ENCODE data around the gene GPRIN2. TPM values are rescaled to one million over a fixed set of nuclear protein-coding genes. Genes with fewer than 3 reads are reported as not detected.

The GPRIN2 gene
- total and polyA plus RNA-seq, 2 donors from 2014 or later = 8.5 to 12.6 TPM

DNA sequence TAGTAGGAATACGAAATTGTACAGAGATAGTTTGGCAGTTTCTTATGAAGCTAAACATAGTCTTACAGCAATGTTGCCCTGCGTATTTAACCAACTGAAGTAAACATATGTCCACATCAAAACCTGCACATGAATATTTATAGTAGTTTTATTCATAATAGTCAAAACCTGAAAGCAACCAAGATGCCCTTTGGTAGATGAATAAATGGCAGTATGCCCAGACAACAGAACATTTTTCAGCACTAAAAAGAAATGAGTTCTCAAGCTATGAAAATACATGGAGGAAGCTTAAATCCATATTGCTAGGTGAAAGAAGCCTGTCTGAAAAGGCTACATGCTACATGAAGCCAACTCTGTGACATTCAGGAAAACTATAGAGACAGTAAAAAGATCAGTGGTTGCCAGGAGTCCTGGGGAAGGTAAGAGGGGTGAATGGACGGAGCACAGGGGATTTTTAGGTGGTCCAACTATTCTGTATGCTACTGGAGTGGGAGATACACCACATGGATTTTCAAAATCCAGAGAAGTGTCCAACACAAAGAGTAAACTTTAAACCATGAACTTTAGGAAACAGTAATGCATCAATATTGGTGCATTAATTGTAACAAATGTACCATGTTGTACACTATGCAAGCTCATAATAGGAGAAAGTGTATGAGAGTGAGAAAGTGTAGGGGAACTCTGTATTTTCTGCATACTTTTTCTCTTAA, 17.6 kb downstream of the GPRIN2 start:
- FAIRE-seq = no peak
- Histone ChIP-seq H3K27ac (ENCODE audit: low read depth in 2 of 2, low read length in 2 of 2) (no peak overlapping the region), H3K27me3 (ENCODE audit: control insufficient read depth, insufficient read depth, low read length) (no peaks in the 10 kb centered on the region), H3K9me3 (ENCODE audit: control insufficient read depth in 2 of 3, insufficient read depth in 1 of 3, low read length in 3 of 3) (no peaks in the 10 kb centered on the region), H3K4me3 (ENCODE audit: low read length in 3 of 3) (no peak overlapping the region), H3K4me1 (ENCODE audit: control insufficient read depth in 2 of 3, insufficient read depth in 2 of 3, low read depth in 1 of 3, low read length in 3 of 3) (peaks cover 7 to 9% (median 7%) of the 10 kb centered on the region in 3 donors), H3K36me3 (ENCODE audit: control insufficient read depth in 2 of 3, insufficient read depth in 3 of 3, low read length in 3 of 3) (no peaks in the 10 kb centered on the region), H3K9ac (ENCODE audit: low read length in 3 of 3) (no peak overlapping the region)
- TF ChIP-seq, protein P1, sequence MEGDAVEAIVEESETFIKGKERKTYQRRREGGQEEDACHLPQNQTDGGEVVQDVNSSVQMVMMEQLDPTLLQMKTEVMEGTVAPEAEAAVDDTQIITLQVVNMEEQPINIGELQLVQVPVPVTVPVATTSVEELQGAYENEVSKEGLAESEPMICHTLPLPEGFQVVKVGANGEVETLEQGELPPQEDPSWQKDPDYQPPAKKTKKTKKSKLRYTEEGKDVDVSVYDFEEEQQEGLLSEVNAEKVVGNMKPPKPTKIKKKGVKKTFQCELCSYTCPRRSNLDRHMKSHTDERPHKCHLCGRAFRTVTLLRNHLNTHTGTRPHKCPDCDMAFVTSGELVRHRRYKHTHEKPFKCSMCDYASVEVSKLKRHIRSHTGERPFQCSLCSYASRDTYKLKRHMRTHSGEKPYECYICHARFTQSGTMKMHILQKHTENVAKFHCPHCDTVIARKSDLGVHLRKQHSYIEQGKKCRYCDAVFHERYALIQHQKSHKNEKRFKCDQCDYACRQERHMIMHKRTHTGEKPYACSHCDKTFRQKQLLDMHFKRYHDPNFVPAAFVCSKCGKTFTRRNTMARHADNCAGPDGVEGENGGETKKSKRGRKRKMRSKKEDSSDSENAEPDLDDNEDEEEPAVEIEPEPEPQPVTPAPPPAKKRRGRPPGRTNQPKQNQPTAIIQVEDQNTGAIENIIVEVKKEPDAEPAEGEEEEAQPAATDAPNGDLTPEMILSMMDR (IDR thresholded peaks at IDR 0.05; ENCODE audit: borderline replicate concordance, extremely low read depth, insufficient read depth) = no peak
- intact Hi-C loops (cut with DNase I) = no loop called here
- DNase-seq = no peak

GRCh38 chr10:46538155-46538554, 18.3 kb downstream of the GPRIN2 start:
- H3K27me3 ChIP-seq (ENCODE audit: control insufficient read depth, insufficient read depth, low read length) = no peaks in the 10 kb centered on the region
- no peak overlapping the region for H3K27ac ChIP-seq (ENCODE audit: low read depth in 2 of 2, low read length in 2 of 2)
- DNase-seq (no peak), FAIRE-seq (no peak)
- TF ChIP-seq, protein P1 (IDR thresholded peaks at IDR 0.05; ENCODE audit: borderline replicate concordance, extremely low read depth, insufficient read depth) = no peak
- intact Hi-C loops (cut with DNase I) = no loop called here
- no peaks in the 10 kb centered on the region for H3K36me3 ChIP-seq (ENCODE audit: control insufficient read depth in 2 of 3, insufficient read depth in 3 of 3, low read length in 3 of 3)
- H3K4me1 ChIP-seq (ENCODE audit: control insufficient read depth in 2 of 3, insufficient read depth in 2 of 3, low read depth in 1 of 3, low read length in 3 of 3) = peaks cover 7 to 9% (median 7%) of the 10 kb centered on the region in 3 donors
- H3K9ac ChIP-seq (ENCODE audit: low read length in 3 of 3) = no peak overlapping the region
- H3K4me3 ChIP-seq (ENCODE audit: low read length in 3 of 3) = no peak overlapping the region
- no peaks in the 10 kb centered on the region for H3K9me3 ChIP-seq (ENCODE audit: control insufficient read depth in 2 of 3, insufficient read depth in 1 of 3, low read length in 3 of 3)

DNA sequence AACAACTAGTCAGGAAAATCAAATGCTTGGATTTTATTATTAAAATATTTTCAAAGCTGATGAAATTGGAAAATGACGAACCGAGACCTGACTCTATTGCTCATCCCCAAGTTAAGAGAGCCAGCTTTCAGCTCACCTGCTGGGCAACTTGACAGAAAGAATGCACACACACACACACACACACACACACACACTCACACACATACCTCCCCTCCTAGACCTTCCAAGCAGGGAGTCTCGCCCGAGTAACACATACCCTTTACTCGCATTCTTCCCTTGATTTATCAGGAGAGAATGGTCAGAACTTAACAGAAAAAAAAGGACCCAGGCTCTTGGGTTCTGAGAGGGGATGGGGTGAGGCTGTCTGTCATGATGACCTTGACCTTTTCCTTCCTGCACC, 19.1 kb downstream of the GPRIN2 start:
- intact Hi-C loops (cut with DNase I) = no loop called here
- Histone ChIP-seq H3K9ac (ENCODE audit: low read length in 3 of 3) (no peak overlapping the region), H3K4me1 (ENCODE audit: control insufficient read depth in 2 of 3, insufficient read depth in 2 of 3, low read depth in 1 of 3, low read length in 3 of 3) (peaks cover 7 to 9% (median 7%) of the 10 kb centered on the region in 3 donors), H3K36me3 (ENCODE audit: control insufficient read depth in 2 of 3, insufficient read depth in 3 of 3, low read length in 3 of 3) (no peaks in the 10 kb centered on the region), H3K27me3 (ENCODE audit: control insufficient read depth, insufficient read depth, low read length) (no peaks in the 10 kb centered on the region), H3K9me3 (ENCODE audit: control insufficient read depth in 2 of 3, insufficient read depth in 1 of 3, low read length in 3 of 3) (no peaks in the 10 kb centered on the region), H3K4me3 (ENCODE audit: low read length in 3 of 3) (no peak overlapping the region), H3K27ac (ENCODE audit: low read depth in 2 of 2, low read length in 2 of 2) (no peak overlapping the region)
- DNase-seq = peak in 1 of 5 donors; percentile 42
- no peak for FAIRE-seq
- TF ChIP-seq, protein P1 (IDR thresholded peaks at IDR 0.05; ENCODE audit: borderline replicate concordance, extremely low read depth, insufficient read depth) = no peak
